AG09309 (cell line): ENCODE measurements around the gene GRIK2.

Experiments
- DNase-seq: peaks from one replicate; pipeline ENCODE4 v3.0.0-alpha.2; 2010; ENCODE audit warnings: low read depth
- H3K4me3 ChIP-seq: 2 replicates; pipeline ENCODE4 v1.5.1; 2011; ENCODE audit warnings: mild to moderate bottlenecking, low read depth, low read length, moderate library complexity; ENCODE audit not compliant: control insufficient read depth
- CTCF ChIP-seq: IDR thresholded peaks from 2 replicates; pipeline ENCODE4 v1.5.1; 2011; ENCODE audit warnings: mild to moderate bottlenecking, low read depth, low read length, inconsistent platforms; ENCODE audit not compliant: insufficient read depth, control insufficient read depth; ENCODE audit errors: missing control alignments

GRIK2 gene

GRCh38 chr6:101986476-101986875 is 593.0 kb downstream of the GRIK2 start:
- H3K4me3 ChIP-seq, result no peak overlapping the region
- no peak for TF ChIP-seq CTCF
- no peak for DNase-seq

- TF ChIP-seq CTCF, result no peak
- DNase-seq, result no peak
- no peak overlapping the region for H3K4me3 ChIP-seq
These were observed 598.8 kb downstream of the GRIK2 start for GRCh38 chr6:101992286-101992685.

GRCh38 chr6:101994521-101994920 is 601.0 kb downstream of the GRIK2 start:
- no peak for TF ChIP-seq CTCF
- DNase-seq, result no peak
- no peak overlapping the region for H3K4me3 ChIP-seq

- TF ChIP-seq CTCF, result no peak
- no peak for DNase-seq
- H3K4me3 ChIP-seq, result no peak overlapping the region
These were observed 621.9 kb downstream of the GRIK2 start for GRCh38 chr6:102015431-102015830.

GRCh38 chr6:102022281-102022680 is 628.8 kb downstream of the GRIK2 start:
- no peak for TF ChIP-seq CTCF
- H3K4me3 ChIP-seq, result no peak overlapping the region
- no peak for DNase-seq

- no peak overlapping the region for H3K4me3 ChIP-seq
- DNase-seq, result no peak
- no peak for TF ChIP-seq CTCF
These were observed 629.3 kb downstream of the GRIK2 start for GRCh38 chr6:102022803-102023202.
